WTC11 (cell line): ENCODE data around the gene CLEC6A.

Source experiments
- CREM ChIP-seq: sonication (generic); formaldehyde crosslinking; IDR thresholded peaks from 2 replicates; pipeline ENCODE4 v1.8.1; 2022; ENCODE audit warnings: mild to moderate bottlenecking, missing genetic modification reagents, moderate library complexity
- ETV6 ChIP-seq: sonication (generic); formaldehyde crosslinking; IDR thresholded peaks from 2 replicates; pipeline ENCODE4 v1.8.1; 2022; ENCODE audit warnings: mild to moderate bottlenecking, missing genetic modification reagents
- GABPB1 ChIP-seq: sonication (generic); formaldehyde crosslinking; IDR thresholded peaks from 2 replicates; pipeline ENCODE4 v1.8.1; 2023; ENCODE audit warnings: mild to moderate bottlenecking, missing genetic modification reagents
- TF ChIP-seq, protein P1 (sequence below): sonication (generic); formaldehyde crosslinking; IDR thresholded peaks from 2 replicates; pipeline ENCODE4 v1.8.0; 2023; ENCODE audit warnings: missing genetic modification reagents
- TF ChIP-seq, protein P2 (sequence below): fragments of 200-600 bp; IDR thresholded peaks from 2 replicates; pipeline ENCODE4 v1.8.0; 2022; ENCODE audit warnings: antibody characterized with exemption
- TF ChIP-seq, protein P3 (sequence below): sonication (generic); formaldehyde crosslinking; IDR thresholded peaks from 2 replicates; pipeline ENCODE4 v1.8.1; 2022; ENCODE audit warnings: mild to moderate bottlenecking, moderate library complexity, missing genetic modification reagents
- TF ChIP-seq, protein P4 (sequence below): sonication (generic); formaldehyde crosslinking; IDR thresholded peaks from 2 replicates; pipeline ENCODE4 v1.8.0; 2022; ENCODE audit warnings: mild to moderate bottlenecking, missing genetic modification reagents
- TF ChIP-seq, protein P5 (sequence below): sonication (generic); formaldehyde crosslinking; conservative IDR thresholded peaks from 2 replicates; pipeline ENCODE4 v1.8.1; 2022; ENCODE audit warnings: mild to moderate bottlenecking, missing genetic modification reagents

DNA sequence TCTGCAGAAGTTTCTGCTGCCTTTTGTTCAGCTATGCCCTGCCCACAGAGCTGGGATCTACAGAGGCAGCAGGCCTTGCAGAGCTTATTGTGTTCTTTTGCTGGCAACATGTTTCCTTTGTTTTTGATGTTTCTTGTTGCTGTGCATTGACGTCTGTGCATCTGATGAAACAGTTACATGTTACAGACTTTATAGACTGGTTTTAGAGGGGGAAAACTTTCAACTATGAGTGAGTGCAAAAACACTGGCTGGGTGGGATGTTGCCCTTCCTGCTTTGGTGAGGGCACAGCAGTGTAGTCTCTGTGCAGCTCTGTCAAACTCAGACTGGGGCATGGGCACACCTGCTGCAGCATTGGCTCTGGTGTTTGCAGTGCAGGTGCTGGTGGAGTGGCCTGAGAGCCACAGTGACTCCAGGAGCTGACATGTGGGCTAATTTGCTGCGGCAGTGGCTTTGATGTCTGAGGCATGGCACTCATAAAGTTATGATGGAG is 26.9 kb downstream of the CLEC6A start:
- TF ChIP-seq, protein P1, sequence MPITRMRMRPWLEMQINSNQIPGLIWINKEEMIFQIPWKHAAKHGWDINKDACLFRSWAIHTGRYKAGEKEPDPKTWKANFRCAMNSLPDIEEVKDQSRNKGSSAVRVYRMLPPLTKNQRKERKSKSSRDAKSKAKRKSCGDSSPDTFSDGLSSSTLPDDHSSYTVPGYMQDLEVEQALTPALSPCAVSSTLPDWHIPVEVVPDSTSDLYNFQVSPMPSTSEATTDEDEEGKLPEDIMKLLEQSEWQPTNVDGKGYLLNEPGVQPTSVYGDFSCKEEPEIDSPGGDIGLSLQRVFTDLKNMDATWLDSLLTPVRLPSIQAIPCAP (CRISPR knock-in tag) = no peak
- TF ChIP-seq, protein P2, sequence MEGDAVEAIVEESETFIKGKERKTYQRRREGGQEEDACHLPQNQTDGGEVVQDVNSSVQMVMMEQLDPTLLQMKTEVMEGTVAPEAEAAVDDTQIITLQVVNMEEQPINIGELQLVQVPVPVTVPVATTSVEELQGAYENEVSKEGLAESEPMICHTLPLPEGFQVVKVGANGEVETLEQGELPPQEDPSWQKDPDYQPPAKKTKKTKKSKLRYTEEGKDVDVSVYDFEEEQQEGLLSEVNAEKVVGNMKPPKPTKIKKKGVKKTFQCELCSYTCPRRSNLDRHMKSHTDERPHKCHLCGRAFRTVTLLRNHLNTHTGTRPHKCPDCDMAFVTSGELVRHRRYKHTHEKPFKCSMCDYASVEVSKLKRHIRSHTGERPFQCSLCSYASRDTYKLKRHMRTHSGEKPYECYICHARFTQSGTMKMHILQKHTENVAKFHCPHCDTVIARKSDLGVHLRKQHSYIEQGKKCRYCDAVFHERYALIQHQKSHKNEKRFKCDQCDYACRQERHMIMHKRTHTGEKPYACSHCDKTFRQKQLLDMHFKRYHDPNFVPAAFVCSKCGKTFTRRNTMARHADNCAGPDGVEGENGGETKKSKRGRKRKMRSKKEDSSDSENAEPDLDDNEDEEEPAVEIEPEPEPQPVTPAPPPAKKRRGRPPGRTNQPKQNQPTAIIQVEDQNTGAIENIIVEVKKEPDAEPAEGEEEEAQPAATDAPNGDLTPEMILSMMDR = no peak
- TF ChIP-seq, protein P3, sequence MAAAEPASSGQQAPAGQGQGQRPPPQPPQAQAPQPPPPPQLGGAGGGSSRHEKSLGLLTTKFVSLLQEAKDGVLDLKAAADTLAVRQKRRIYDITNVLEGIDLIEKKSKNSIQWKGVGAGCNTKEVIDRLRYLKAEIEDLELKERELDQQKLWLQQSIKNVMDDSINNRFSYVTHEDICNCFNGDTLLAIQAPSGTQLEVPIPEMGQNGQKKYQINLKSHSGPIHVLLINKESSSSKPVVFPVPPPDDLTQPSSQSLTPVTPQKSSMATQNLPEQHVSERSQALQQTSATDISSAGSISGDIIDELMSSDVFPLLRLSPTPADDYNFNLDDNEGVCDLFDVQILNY (CRISPR knock-in tag) = no peak
- TF ChIP-seq, protein P4, sequence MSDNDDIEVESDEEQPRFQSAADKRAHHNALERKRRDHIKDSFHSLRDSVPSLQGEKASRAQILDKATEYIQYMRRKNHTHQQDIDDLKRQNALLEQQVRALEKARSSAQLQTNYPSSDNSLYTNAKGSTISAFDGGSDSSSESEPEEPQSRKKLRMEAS = no peak
- TF ChIP-seq, protein P5, sequence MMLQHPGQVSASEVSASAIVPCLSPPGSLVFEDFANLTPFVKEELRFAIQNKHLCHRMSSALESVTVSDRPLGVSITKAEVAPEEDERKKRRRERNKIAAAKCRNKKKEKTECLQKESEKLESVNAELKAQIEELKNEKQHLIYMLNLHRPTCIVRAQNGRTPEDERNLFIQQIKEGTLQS (CRISPR knock-in tag) = no peak
- TF ChIP-seq GABPB1 (CRISPR knock-in tag) (no peak), CREM (CRISPR knock-in tag) (no peak), ETV6 (CRISPR knock-in tag) (no peak)
